ENCODE results near the gene TNIP2. TPM values are rescaled to one million over a fixed set of nuclear protein-coding genes. Genes with fewer than 3 reads are reported as not detected.
A peak's percentile ranks its signal among the peaks of the same experiment; 100 is the strongest.

TNIP2 gene
- total RNA-seq, 6 donors from 2014 or later: 39.4 to 87.1 (median 60.1) TPM

GRCh38 chr4:2789351-2789750 is 33.2 kb upstream of the TNIP2 start:
- DNase-seq (no peak), ATAC-seq (ENCODE audit: low FRiP score in 2 of 2) (no peak)
- no peak overlapping the region for H3K27ac ChIP-seq
- 89 to 99% methylated on average over 5 of the region's 5 CpGs for WGBS, 2 donors
- no peaks in the 10 kb centered on the region for H3K9me3 ChIP-seq
- H3K4me3 ChIP-seq: no peak overlapping the region
- H3K36me3 ChIP-seq: no peaks in the 10 kb centered on the region
- H3K27me3 ChIP-seq: no peaks in the 10 kb centered on the region
- TF ChIP-seq EP300 (IDR thresholded peaks at IDR 0.05) (no peak), POLR2A (IDR thresholded peaks at IDR 0.05) (no peak), POLR2AphosphoS5 (IDR thresholded peaks at IDR 0.05) (no peak)
- TF ChIP-seq, protein P1, sequence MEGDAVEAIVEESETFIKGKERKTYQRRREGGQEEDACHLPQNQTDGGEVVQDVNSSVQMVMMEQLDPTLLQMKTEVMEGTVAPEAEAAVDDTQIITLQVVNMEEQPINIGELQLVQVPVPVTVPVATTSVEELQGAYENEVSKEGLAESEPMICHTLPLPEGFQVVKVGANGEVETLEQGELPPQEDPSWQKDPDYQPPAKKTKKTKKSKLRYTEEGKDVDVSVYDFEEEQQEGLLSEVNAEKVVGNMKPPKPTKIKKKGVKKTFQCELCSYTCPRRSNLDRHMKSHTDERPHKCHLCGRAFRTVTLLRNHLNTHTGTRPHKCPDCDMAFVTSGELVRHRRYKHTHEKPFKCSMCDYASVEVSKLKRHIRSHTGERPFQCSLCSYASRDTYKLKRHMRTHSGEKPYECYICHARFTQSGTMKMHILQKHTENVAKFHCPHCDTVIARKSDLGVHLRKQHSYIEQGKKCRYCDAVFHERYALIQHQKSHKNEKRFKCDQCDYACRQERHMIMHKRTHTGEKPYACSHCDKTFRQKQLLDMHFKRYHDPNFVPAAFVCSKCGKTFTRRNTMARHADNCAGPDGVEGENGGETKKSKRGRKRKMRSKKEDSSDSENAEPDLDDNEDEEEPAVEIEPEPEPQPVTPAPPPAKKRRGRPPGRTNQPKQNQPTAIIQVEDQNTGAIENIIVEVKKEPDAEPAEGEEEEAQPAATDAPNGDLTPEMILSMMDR (IDR thresholded peaks at IDR 0.05): no peak
- peaks cover 40 to 65% (median 46%) of the 10 kb centered on the region in 4 donors for H3K4me1 ChIP-seq

DNA sequence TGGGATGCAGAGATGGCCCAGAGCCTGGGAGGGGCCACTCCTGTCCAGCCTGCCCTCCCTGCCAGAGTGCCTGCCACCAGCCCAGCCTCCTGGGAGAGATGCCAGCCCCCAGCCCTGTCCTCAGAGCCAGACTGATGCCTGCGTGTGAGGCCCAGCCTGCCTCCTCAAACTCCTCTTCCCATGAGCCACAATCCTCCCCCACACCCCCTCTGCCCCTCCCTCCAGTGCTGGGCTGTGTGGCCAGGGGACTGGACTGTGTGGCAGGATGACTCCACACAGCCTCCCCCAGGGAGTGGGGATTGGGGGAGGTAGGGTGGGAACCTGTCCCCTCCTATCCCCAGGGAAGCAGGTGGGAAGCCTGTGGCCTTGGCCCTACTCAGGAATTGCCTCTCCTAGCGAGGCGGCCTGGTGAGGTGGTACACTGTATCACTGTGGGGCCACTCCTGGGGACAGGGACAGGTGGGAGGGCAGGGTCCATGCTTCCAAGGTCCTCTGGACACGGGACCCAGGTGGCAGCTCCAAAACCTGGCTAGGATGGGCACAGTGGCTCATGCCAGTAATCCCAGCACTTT is 32.5 kb upstream of the TNIP2 start:
- H3K27me3 ChIP-seq: no peaks in the 10 kb centered on the region
- 75 to 93% methylated on average over 3 of the region's 4 CpGs for WGBS, 2 donors
- peak in 1 of 2 donors; percentile 52 for DNase-seq
- no peak for TF ChIP-seq POLR2AphosphoS5 (IDR thresholded peaks at IDR 0.05)
- TF ChIP-seq EP300 (IDR thresholded peaks at IDR 0.05): no peak
- H3K9me3 ChIP-seq: no peaks in the 10 kb centered on the region
- H3K27ac ChIP-seq: peak overlapping the region in 3 of 4 donors; percentile 6 to 85 (median 69)
- H3K4me1 ChIP-seq: peaks cover 33 to 58% (median 38%) of the 10 kb centered on the region in 4 donors
- no peak overlapping the region for H3K4me3 ChIP-seq
- no peak for ATAC-seq (ENCODE audit: low FRiP score in 2 of 2)
- H3K36me3 ChIP-seq: no peaks in the 10 kb centered on the region

GRCh38 chr4:2788101-2788500 is 32.0 kb upstream of the TNIP2 start:
- 80 to 93% methylated on average over 6 to 7 of the region's 7 CpGs for WGBS, 2 donors
- Histone ChIP-seq H3K36me3 (no peaks in the 10 kb centered on the region), H3K4me1 (peaks cover 29 to 53% (median 37%) of the 10 kb centered on the region in 4 donors), H3K9me3 (no peaks in the 10 kb centered on the region), H3K27me3 (no peaks in the 10 kb centered on the region), H3K4me3 (no peak overlapping the region), H3K27ac (peak overlapping the region; percentile 54 to 85 (median 67))
- no peak for TF ChIP-seq POLR2A (IDR thresholded peaks at IDR 0.05)
- TF ChIP-seq POLR2AphosphoS5 (IDR thresholded peaks at IDR 0.05): no peak
- TF ChIP-seq, protein P1 (IDR thresholded peaks at IDR 0.05): no peak
- TF ChIP-seq EP300 (IDR thresholded peaks at IDR 0.05): no peak
- ATAC-seq (ENCODE audit: low FRiP score in 2 of 2): no peak
- no peak for DNase-seq

- DNase-seq (peak; percentile 72 to 73), ATAC-seq (ENCODE audit: low FRiP score in 2 of 2) (peak; percentile 5 to 50)
- no peak for TF ChIP-seq EP300 (IDR thresholded peaks at IDR 0.05)
- TF ChIP-seq POLR2A (IDR thresholded peaks at IDR 0.05): no peak
- peak in 1 of 2 donors; percentile 21 for TF ChIP-seq POLR2AphosphoS5 (IDR thresholded peaks at IDR 0.05)
- no peaks in the 10 kb centered on the region for H3K27me3 ChIP-seq
- WGBS, 2 donors: 49 to 63% methylated on average over 11 to 18 of the region's 18 CpGs
- peaks cover 27 to 46% (median 34%) of the 10 kb centered on the region in 4 donors for H3K4me1 ChIP-seq
- H3K27ac ChIP-seq: peak overlapping the region; percentile 54 to 85 (median 67)
- no peaks in the 10 kb centered on the region for H3K36me3 ChIP-seq
- H3K4me3 ChIP-seq: no peak overlapping the region
- no peaks in the 10 kb centered on the region for H3K9me3 ChIP-seq
Measured at GRCh38 chr4:2787230-2788100, 31.3 kb upstream of the TNIP2 start.

DNA sequence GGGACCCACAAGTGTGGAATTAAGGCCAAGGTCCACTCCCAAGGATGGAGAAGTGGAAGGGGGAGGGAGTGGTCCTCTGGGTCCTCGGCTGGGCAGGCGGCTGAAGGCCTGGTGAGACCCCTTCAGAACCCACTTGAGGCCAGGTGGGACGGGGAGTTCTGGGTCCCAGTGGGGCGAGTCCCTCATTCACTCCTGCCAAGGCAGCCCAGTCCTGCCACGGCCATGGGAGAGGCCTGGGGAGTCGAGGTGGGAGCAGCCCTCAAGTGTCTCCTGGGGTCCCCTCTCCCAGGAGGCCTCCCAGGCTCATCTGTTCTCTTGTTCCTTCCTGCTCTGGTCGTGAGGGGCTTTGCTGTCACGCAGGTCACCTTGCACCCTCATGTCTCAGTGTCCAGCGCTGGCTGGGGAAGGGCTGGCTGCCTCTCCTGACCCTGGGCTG is 30.7 kb upstream of the TNIP2 start:
- H3K27ac ChIP-seq: peak overlapping the region in 3 of 4 donors; percentile 48 to 85 (median 69)
- WGBS, 2 donors: 90% methylated on average over 2 to 9 of the region's 9 CpGs

More for the DNA sequence above, 30.7 kb upstream of the TNIP2 start:
- Histone ChIP-seq H3K9me3 (no peaks in the 10 kb centered on the region), H3K36me3 (no peaks in the 10 kb centered on the region), H3K4me3 (no peak overlapping the region), H3K27me3 (no peaks in the 10 kb centered on the region), H3K4me1 (peaks cover 23 to 40% (median 28%) of the 10 kb centered on the region in 4 donors)
- ATAC-seq (ENCODE audit: low FRiP score in 2 of 2) (no peak), DNase-seq (peak in 1 of 2 donors; percentile 58)
- no peak for TF ChIP-seq POLR2AphosphoS5 (IDR thresholded peaks at IDR 0.05)
- TF ChIP-seq EP300 (IDR thresholded peaks at IDR 0.05): no peak
- TF ChIP-seq, protein P1 (IDR thresholded peaks at IDR 0.05): no peak
- TF ChIP-seq POLR2A (IDR thresholded peaks at IDR 0.05): no peak

Data from upper lobe of left lung (tissue), 6 donors.